GM10847 (cell line): ENCODE results near the gene PIGP.

ENCODE experiments used
- POLR2A ChIP-seq: IDR thresholded peaks from 2 replicates; pipeline ENCODE4 v1.6.1; 2011; ENCODE audit not compliant: insufficient read length; ENCODE audit errors: extremely low read depth

The PIGP gene

GRCh38 chr21:37058261-37058660, 14.6 kb downstream of the PIGP start:
- TF ChIP-seq POLR2A = no peak

- no peak for TF ChIP-seq POLR2A
Observed at GRCh38 chr21:37057614-37058013, 15.3 kb downstream of the PIGP start.

- no peak for TF ChIP-seq POLR2A
Observed at GRCh38 chr21:37055271-37055855, 17.5 kb downstream of the PIGP start.

- no peak for TF ChIP-seq POLR2A
Observed at GRCh38 chr21:37047079-37047478, 25.8 kb downstream of the PIGP start.

GRCh38 chr21:37045556-37045955, 27.3 kb downstream of the PIGP start:
- no peak for TF ChIP-seq POLR2A

GRCh38 chr21:37045149-37045548, 27.7 kb downstream of the PIGP start:
- no peak for TF ChIP-seq POLR2A

GRCh38 chr21:37044643-37045042, 28.2 kb downstream of the PIGP start:
- no peak for TF ChIP-seq POLR2A

- TF ChIP-seq POLR2A = no peak
Observed at GRCh38 chr21:37043818-37044217, 29.1 kb downstream of the PIGP start.

- TF ChIP-seq POLR2A = no peak
Observed at GRCh38 chr21:37041706-37042271, 31.1 kb downstream of the PIGP start.

GRCh38 chr21:37040212-37040611, 32.7 kb downstream of the PIGP start:
- TF ChIP-seq POLR2A = no peak

GRCh38 chr21:37039411-37040075, 33.3 kb downstream of the PIGP start:
- no peak for TF ChIP-seq POLR2A

GRCh38 chr21:37036177-37036576, 36.7 kb downstream of the PIGP start:
- TF ChIP-seq POLR2A = no peak

- no peak for TF ChIP-seq POLR2A
Observed at GRCh38 chr21:37032877-37033471, 39.9 kb downstream of the PIGP start.

GRCh38 chr21:37032293-37032692, 40.6 kb downstream of the PIGP start:
- no peak for TF ChIP-seq POLR2A

- TF ChIP-seq POLR2A = no peak
Observed at GRCh38 chr21:37030864-37031263, 42.0 kb downstream of the PIGP start.

- TF ChIP-seq POLR2A = no peak
Observed at GRCh38 chr21:37028570-37028969, 44.3 kb downstream of the PIGP start.
